HTERT RPE-1 (cell line): ENCODE measurements around the gene ANO2.

Experiments
- in situ Hi-C: fragments of 300-500 bp; cut with MboI; formaldehyde crosslinking; loops from 4 replicates; pipeline ENCODE4 v1.14.3; 2020; ENCODE audit warnings: low sequenced_read_pairs

The ANO2 gene

GRCh38 chr12:5945071-5946008 is at the start of gene ANO2:
TSS of gene ANO2 (minus strand) at chr12:5945259. CDS start at chr12:5945217, 42 bp downstream.
- in situ Hi-C loops, result no loop called here

GRCh38 chr12:5989621-5990020 is 44.6 kb upstream of the ANO2 start:
- in situ Hi-C loops, result no loop called here

GRCh38 chr12:5988659-5989116 is 43.6 kb upstream of the ANO2 start:
- in situ Hi-C loops, result no loop called here

- in situ Hi-C loops, result no loop called here
These were observed 43.0 kb upstream of the ANO2 start for GRCh38 chr12:5988088-5988487.

- in situ Hi-C loops, result no loop called here
These were observed 42.5 kb upstream of the ANO2 start for GRCh38 chr12:5987573-5987972.

GRCh38 chr12:5985471-5985870 is 40.4 kb upstream of the ANO2 start:
- in situ Hi-C loops, result no loop called here

GRCh38 chr12:5984873-5985272 is 39.8 kb upstream of the ANO2 start:
- in situ Hi-C loops, result no loop called here

- in situ Hi-C loops, result no loop called here
These were observed 37.0 kb upstream of the ANO2 start for GRCh38 chr12:5982106-5982505.

- in situ Hi-C loops, result no loop called here
These were observed 32.5 kb upstream of the ANO2 start for GRCh38 chr12:5977556-5977955.

GRCh38 chr12:5976711-5977110 is 31.7 kb upstream of the ANO2 start:
- in situ Hi-C loops, result no loop called here

GRCh38 chr12:5976196-5976595 is 31.1 kb upstream of the ANO2 start:
- in situ Hi-C loops, result no loop called here

- in situ Hi-C loops, result no loop called here
These were observed 28.5 kb upstream of the ANO2 start for GRCh38 chr12:5973461-5974115.

- in situ Hi-C loops, result no loop called here
These were observed 27.3 kb upstream of the ANO2 start for GRCh38 chr12:5972387-5972786.

GRCh38 chr12:5971194-5971850 is 26.3 kb upstream of the ANO2 start:
- in situ Hi-C loops, result no loop called here

- in situ Hi-C loops, result no loop called here
These were observed 25.1 kb upstream of the ANO2 start for GRCh38 chr12:5969974-5970690.

- in situ Hi-C loops, result no loop called here
These were observed 24.3 kb upstream of the ANO2 start for GRCh38 chr12:5969156-5969973.

GRCh38 chr12:5967645-5968415 is 22.8 kb upstream of the ANO2 start:
- in situ Hi-C loops, result no loop called here

GRCh38 chr12:5966486-5967095 is 21.5 kb upstream of the ANO2 start:
- in situ Hi-C loops, result no loop called here

- in situ Hi-C loops, result no loop called here
These were observed 20.9 kb upstream of the ANO2 start for GRCh38 chr12:5965950-5966383.
